GM19193 (cell line): ENCODE measurements around the gene SMYD3.

Experiments used
- POLR2A ChIP-seq: IDR thresholded peaks from 4 replicates; pipeline ENCODE4 v1.6.1; 2011; ENCODE audit not compliant: insufficient read depth, insufficient read length; ENCODE audit errors: extremely low read depth

The SMYD3 gene

DNA sequence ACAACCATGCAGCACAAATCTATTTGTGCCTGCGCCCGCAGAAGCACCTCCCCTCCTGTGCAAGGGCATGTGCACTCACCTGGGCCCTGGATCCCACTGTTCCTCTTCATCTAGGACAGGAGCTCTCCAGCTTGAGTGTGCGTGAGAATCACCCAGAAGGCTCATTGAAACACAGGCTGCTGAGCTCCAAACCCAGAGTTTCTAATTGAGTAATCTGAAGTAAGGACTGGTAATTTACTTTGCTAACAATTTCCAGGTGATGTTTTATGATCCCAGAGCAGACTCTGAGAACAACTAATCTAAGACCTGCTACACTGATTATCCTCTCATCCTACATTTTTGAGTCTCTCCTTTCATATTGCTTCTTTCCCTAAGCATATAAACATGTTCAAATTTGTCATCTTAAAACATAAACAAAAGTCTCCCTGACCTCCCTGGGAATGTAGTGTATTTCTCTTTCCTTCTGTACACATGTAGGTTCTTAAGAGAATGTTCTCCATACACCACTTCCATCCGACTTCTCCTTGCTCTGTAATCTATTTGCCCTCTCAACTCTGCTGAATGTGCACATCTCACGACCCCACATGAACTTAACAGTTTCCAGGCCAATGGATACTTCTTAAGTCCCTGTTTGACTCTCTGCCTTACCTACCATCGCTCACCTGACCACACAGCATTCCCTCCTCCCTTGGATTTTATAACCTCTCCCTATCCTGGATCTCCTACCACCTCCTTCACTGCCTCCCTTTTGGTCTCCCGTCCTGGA is 522.5 kb downstream of the SMYD3 start:
- no peak for TF ChIP-seq POLR2A

DNA sequence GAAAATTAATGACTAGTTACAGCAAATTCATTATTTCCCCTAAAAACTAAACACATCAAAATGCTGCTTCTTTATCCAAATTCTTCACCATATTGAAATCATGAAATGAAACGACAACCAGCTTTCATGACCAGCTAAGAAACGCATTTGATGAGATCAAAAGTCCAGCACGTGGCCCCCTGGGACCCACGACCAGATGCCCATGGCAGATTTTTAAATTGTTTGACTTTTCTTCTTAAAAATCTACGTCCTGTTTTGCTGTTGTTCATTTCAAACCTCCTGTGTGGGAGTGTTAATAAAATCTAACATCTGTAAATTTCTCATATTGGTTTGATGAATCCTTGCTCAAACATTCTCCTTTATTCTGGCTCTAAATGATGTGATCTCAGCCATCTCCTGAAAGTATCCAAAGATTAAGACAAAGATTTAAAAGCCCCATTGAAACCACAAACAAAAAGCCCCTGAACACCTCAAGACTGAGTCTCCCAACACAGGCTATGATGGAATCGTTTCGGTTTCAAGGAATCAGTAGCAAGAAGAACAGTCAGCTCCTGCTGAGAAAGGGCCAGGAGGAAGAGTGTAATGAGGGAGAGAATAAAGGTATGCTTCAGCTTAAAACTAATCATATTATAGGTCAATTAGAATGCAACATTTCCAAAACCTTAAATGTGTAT is 523.6 kb downstream of the SMYD3 start:
- TF ChIP-seq POLR2A = no peak

DNA sequence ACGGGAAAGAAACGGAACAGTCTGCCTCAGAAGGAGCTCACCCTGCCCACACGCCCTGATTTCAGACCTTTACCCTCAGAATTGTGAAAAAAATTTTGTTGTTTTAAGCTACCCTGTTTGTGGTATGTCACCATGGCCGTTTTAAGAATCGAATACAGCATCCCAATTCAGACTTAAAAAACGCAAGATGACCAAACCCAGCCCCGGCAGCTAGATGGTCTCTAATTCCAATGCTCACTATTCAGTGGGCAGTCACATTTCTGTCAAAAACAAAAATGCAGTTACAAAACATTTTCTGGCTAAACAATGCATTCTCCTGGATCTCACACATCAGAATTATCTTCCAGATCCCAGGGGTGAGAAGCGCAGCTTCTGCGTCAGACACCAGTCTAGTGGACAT is 527.5 kb downstream of the SMYD3 start:
- no peak for TF ChIP-seq POLR2A

DNA sequence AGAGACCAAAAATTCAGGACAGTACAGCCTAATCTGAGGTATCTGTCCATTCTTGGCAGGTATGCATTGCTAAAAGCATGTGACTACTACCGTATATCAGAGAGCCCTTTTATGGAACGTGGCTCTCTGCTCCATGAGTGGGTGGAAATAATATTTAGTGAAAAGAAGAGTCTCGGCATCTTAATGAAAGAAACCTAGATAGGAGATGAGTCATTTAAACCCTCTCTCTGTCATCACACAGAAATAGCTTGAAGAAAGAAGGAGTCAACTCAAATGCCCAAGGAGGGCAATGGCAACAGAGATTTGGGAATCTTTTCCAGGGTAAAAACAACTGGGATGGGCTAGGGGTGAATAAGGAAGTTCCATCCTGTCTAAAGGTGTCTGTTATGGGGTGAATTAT is 528.2 kb downstream of the SMYD3 start:
- no peak for TF ChIP-seq POLR2A

DNA sequence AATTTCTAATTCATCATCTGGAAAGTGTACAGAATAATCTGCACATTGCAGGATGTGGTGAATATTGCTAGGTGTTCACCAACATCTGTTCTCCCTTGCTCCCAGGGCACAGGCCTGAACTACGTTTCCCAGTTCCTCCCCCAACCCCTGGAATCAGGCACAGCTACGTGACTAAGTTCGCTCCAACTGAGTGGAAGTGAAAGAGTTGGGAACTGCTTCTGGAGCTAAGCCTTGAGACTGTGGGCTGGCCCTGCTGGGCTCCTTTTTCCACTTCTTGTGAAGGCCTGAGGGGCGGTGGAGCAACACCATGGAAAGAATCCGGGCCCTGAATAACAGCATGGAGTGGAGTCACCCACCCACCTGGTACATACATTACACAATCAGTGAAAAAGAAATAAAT is 534.6 kb downstream of the SMYD3 start:
- no peak for TF ChIP-seq POLR2A

DNA sequence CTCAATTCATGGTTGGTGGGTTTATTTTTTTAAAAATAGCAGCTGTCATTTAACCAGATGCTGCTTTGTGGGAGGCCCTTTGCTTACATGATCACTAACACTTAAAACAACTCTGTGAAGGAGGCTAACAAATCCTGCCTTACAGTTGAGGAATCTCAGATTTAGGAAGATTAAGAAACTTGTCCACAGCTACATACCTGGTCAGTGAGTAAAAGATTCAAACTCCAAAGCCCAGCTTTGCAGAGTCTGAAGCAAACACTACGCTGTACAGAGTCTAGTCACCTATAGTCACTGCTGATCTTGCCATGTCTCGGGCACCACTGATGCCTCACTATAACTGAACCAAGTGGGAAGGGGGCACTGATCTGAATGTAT is 535.4 kb downstream of the SMYD3 start:
- no peak for TF ChIP-seq POLR2A

DNA sequence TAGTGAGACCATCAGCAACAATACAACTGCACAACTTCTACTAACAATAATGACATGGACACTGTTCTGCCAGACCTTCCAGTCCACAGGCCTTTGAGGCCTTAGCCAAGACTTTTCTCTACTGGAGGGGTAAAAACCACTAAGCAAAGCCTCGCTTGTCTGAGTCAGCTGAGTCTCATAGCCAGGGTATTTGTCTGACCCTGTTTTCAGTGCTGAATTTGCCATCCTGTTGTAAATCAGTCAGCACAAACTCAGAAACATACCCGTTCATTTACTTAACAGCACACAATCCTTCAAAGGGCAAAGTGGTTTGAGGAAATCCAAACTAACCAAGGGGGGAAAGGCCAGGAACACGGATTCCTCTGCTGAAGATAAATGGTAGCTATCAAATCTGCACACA is 537.8 kb downstream of the SMYD3 start:
- no peak for TF ChIP-seq POLR2A

DNA sequence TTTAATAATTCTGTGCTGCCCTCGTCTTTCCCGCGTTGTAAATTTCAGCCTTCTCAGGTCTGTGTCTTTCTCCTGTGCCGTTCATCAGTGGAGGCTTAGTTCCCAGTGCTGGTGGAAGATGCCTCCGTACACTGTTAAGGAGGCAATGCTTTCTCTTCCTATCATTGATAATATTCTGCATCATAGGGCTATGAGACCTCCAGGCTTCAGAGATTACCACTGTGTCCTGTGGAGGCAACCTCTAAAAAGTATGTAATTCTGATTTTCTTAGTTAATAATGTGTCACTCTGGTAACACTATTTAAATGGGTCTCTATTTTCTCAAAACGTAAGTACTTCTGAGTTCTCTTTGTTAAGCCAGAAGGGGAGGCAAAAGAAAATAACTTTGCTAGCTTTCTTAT is 538.3 kb downstream of the SMYD3 start:
- no peak for TF ChIP-seq POLR2A

DNA sequence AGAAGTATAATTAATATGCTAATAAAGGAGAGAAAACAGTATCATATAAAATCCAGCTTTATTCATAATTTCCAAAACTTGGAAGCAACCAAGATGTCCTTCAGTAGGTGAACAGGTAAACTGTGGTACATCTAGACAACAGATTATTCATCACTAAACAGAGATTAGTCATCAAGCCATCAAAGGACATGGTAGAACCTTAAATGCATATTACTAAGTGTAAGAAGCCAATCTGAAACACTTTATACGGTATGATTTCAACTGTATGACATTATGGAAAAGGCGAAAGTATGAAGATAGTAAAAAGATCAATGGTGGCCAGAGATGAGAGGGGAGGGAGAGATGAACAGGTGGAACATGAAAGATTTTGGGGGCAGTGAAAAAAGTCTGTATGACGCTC is 541.7 kb downstream of the SMYD3 start:
- TF ChIP-seq POLR2A = no peak

DNA sequence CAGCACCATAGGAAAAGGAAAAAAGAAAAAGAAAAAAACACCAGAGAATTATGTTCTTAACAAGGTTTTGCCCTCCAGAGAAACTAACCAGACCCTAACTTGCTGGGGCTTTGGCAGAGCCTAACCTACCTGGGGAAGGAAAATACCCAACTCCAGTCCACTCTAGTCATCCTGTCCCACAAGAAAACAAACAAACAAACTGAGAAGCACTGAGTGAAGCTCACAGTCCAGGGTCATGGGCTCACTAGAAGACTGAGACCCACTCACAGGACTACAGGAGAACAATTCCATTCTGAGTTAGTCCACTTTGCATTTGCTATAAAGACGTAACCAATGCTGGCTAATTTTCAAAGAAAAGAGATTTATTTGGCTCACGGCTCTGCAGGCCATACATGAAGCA is 543.4 kb downstream of the SMYD3 start:
- TF ChIP-seq POLR2A = no peak

DNA sequence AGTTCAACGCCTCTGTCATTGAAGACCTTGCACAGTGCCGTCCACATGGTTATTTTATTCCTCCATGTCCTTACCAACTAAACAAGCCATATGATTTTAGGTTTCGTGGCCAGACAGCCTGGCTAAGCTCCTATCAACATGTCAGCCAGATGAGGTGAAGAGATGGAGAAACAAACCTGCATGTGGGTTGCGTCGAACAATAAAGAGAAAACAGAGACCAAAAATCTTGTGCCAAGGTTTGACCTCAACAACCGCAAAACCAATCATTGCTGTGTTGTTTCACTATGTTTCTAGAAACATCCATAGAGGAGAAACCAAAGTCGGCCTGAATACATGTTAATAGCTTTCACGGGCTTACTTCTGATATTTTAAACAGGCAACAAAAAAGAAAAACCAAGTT is 544.6 kb downstream of the SMYD3 start:
- no peak for TF ChIP-seq POLR2A

DNA sequence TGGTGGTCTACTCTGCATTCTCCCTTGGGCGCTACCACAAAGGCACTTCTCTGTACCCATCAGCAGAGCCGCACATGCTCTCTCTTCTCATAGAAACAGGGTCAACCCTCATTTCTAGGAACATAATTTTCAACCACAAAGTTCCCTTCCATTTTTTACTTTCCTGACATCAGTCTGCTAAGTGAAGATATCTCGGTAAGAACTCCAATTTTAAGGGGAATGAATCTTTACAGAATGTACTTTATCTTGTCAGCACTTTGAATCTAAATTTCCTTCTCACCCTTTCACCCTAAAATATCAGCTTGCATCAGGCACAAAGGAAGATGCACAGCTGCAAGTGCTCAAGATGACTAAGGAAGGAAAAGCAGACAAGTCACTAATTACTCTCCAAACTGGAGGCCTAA is 545.9 kb downstream of the SMYD3 start:
- TF ChIP-seq POLR2A = no peak

DNA sequence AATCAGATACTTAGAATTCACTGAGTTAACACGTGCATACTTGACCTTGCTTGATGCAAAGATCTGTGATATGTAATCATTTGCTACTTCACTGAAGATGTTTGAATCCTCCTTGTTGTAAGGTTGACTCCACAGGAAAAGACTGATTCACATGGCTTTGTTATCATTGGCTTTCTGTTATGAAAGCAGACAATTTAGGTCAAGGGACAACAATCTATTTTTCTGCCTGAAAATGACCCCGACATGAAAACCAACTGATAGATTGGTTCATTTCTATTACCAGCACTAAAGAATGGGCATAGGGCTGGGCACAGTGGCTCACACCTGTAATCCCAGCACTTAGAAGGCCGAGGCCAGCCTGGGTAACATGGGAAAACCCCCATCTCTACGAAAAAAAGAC is 546.9 kb downstream of the SMYD3 start:
- TF ChIP-seq POLR2A = no peak

DNA sequence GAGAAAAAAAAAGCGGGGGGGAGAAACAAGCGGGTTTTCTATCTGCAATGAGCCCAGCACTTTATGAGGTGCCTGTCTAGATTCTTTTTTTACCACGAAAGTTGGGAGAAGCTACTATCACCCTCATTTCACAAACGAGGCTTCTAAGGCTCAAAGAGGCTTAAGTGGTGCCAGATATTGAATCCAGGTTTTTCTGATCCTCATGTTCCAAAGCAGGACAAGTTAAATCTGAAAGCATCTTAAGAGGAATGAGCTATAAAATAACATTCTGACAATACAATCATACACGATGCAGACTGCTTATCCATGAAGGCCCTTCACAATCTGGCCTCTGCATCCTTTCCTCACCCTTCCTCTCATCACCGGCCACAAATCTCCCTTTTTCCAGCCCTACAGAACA is 549.1 kb downstream of the SMYD3 start:
- no peak for TF ChIP-seq POLR2A

DNA sequence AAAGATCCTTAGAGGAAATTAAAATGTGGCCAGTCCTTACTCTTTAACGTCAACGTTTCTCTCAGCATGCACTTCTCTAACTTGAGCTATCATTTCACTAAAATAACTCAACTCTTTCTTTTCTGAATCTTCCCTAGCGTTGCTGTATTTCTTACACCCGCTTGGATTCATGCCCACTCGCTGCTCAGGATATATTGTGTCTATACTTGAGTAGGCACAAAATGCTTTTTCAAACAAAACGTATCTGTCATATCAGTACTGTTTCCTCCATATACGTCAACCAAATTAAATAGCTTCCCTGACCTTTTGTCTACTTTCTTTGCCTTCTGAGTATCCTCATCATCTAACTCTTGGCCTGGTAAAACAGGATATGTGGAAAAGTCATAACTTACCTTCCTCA is 549.7 kb downstream of the SMYD3 start:
- TF ChIP-seq POLR2A = no peak

DNA sequence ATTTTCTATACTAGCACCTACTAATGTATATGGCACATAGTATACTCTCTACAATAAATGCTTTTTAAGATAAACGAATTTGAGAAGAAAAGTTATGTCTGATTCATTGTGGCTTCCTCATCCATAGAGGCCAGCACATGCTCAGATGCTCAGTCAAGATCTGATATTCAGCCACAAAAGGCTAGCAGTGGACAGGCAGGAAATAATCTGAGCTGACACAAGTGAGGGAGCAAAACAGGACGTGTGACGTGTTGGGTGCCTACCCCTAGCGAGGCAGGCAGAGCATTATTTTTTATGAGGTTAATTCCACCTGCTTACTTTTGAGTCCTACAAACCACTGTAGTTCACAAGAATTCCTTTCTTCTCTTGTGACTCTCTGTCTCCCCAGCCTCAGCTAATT is 550.9 kb downstream of the SMYD3 start:
- no peak for TF ChIP-seq POLR2A

DNA sequence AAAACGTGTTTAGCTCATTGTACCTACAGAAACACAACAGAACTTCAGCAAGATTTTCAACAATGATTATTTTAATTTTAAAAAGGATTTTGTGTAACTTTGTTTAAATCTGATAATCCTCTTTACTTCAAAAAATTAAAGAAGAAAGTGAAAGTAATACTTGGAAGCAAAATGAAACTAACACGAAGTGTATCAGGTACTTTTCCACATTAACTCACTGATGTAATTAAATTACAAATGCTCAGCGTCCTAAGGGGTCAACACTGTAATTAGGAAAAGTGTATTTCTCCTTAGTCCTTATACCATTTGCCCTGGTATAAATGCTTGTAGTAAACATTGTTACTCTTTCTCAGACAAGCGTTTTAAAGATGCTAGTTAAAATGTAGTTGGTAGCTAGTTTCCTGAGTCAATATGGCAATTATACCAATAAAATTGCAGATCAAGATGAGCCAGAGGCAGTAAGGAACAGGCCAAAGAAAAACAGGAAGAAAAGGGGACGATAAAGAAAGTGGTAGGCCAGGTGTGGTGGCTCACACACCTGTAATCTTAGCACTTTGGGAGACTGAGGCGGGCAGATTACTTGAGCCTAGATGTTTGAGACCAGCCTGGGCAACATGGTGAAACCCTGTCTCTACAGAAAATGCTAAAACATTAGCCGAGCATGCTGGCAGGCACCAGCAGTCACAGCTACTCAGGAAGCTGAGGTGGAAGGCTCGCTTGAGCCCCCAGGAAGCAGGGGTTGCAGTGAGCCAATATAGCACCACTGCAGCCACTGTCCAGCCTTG is 553.0 kb downstream of the SMYD3 start:
- TF ChIP-seq POLR2A = no peak
